Activated CD4-positive, alpha-beta T cell treated with anti-CD3 and anti-CD28 coated beads, Interleukin-2, Interleukin-6, amounts not matched to agents 100 ng/mL and 50 ng/mL, durations not matched to agents 16 hours and 8 hours (primary cell): ENCODE measurements around the gene RNASE12.
"Not testable (repeated sequence)": the region's sequence is repeated elsewhere in the genome, so short reads cannot be mapped to it uniquely, and the experiment has no call there.

Experiments
- DNase-seq: peaks from one replicate; pipeline ENCODE4 v3.0.0-alpha.2; 2020

Gene RNASE12

DNA sequence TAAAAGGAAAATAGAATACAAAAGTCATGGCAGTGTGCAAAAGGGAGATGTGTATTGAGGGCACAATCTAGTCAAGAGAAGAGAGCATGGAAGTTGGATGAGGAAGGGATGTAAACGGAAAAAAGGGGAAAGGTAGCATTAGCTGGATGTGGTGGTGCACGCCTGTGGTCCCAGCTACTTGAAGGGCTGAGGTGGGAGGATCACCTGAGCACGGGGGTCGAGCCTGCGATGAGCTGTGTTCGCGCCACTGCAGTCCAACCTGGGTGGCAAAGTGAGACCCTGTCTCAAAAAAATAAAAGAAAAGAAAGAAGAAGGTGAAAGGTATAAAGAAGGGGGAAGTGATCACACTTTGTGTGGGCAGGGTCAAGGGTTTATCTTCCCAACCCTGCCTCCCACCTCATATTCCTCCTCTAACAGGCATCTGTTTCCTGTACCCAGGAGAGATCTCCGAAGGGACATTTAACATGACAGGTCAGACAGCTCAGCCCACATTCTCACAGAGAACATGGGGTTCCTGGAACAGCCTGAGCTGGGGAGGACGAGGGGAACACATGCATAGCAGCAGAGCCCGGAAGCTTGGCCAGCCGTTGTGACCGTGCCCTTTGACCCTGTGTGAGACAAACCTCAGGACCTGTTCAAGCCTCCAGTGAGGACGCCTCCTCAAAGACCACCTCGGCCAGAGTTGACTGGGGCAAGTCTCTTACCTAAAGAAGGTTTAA is 12.2 kb downstream of the RNASE12 start:
- no peak for DNase-seq

DNA sequence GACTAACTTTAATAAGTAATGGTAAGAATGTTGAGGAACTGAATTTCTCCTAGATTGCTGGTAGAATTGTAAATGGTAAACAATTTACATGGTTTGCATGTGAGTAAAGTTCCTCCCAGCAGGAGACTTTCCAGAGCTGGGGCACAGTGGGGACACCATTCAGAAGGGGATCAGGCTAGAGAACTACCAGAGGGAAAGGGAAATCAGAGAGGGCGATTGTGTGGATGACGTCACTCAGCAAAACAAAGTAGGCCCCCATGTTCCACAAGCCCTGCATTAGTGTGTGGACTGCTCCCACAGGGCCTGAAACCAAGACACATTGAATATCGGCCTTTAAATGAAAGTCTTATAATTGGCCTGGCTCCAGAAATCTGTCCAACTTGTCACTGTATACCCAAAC is 12.9 kb downstream of the RNASE12 start:
- no peak for DNase-seq

DNA sequence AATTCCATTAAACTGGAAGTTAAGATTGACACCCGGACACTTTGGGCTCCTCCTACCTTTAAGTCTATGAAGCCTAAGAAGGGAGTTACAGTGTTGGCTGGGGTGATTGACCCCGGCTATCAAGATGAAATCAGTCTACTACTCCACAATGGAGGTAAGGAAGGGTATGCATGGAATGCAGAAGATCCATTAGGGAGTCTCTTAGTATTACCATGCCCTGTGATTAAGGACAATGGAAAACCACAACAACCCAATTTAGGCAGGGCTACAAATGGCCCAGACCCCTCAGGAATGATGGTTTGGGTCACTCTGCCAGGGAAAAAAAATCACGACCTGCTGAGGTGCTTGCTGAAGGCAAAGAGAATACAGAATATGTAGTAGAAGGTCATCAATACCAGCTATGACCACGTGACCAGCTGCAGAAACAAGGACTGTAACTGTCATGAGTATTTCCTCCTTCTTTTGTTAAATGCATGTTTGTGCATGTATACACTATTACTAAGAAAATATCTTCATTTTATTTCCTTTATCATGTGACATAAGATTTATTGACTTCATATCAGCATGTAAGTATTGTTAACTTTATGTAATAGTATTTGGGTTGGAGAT is 18.7 kb downstream of the RNASE12 start:
- DNase-seq: not testable (repeated sequence)

DNA sequence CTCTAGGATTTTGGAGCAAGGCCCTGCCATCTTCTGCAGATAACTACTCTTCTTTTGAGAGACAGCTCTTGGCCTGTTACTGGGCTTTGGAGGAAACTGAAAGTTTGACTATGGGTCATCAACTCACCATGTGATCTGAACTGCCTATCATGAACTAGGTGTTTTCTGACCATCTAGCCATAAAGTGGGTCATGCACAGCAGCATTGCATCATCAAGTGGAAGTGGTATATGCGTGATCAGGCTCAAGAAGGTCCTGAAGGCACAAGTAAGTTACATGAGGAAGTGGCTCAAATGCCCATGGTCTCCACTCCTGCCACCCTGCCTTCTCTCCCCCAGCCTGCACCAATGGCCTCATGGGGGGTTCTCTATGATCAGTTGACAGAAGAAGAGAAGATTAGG is 20.5 kb downstream of the RNASE12 start:
- not testable (repeated sequence) for DNase-seq

DNA sequence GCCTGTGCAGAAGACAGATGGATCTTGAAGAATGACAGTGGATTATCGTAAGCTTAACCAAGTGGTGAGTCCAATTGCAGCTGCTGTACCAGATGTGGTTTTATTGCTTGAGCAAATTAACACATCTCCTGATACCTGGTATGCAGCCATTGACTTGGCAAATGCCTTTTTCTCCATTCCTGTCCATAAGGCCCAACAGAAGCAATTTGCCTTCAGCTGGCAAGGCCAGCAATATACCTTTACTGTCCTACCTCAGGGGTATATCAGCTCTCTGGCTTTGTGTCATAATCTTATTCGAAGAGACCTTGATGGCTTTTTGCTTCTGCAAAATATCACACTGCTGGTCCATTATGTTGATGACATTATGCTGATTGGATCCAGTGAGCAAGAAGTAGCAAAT is 21.3 kb downstream of the RNASE12 start:
- not testable (repeated sequence) for DNase-seq

DNA sequence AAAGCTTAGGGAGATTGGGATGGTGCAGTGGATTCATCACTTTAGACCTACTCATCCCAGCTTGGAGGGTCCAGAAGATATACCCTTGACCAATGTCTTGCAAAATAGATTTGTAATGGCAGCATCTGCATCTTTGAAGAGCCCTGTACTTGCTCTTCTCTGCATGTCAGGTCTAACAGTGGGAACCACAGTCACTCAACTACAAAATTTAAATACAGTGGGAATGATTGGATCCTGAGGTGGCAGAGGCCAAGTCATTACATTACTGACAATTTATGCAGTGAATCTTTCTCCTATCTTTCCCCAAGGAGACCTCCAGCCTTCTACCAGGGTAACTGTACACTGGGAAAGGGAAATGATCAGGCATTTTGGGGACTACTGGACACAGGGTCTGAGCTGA is 22.1 kb downstream of the RNASE12 start:
- no peak for DNase-seq

DNA sequence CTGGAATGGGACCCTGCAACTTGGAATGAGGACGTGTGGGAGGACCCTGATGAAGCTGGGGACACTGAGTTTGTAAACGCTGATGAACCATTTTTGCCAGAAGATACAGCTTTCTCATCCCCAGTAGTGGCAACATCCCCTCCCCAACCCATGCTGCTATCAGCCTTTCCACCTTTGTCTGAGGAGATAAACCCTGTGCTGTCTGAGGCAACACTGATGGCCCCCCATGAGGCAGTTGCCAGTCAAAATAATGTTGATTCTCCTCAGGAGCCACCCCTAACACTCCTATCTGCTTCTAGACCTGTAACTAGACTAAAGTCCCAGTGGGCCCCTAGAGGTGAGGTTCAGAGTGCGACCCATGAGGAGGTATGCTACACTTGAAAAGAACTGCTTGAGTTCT is 22.8 kb downstream of the RNASE12 start:
- DNase-seq: no peak

DNA sequence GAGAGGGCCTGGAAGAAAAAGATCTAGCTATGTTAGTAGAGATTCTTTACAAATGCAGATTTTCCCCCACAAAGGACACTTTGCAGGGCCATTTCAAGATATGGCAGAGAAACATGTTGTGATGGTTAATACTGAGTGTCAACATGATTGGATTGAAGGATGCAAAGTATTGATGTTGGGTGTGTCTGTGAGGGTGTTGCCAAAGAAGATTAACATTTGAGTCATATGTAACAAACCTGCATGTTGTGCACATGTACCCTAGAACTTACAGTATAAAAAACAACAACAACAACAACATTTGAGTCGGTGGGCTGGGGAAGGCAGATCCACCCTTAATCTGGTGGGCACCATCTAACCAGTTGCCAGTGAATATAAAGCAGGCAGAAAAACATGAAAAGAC is 24.0 kb downstream of the RNASE12 start:
- DNase-seq: not testable (repeated sequence)

DNA sequence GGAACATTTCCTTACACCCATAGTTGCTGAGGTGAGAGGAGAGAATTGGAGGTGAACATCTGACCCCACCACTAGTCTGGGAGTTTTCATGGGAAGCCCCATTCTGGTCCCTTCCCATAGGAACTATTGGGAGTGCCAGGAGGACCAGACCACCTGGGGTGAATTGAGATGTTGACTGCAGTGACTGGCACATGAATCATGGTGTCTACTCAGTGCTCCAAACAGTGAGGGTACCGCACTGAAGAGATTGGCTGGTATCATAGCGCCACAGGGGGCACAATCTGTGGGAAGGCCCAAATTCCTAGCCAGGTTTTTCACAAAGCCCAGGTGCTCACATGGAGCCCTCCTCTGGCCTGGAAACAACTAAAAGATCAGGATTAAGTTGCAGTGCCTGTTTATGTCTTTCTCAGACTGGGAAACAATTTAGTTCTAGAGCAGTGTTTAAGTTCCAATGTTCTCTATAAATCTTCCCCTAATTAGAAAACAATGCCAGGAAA is 26.6 kb downstream of the RNASE12 start:
- no peak for DNase-seq

DNA sequence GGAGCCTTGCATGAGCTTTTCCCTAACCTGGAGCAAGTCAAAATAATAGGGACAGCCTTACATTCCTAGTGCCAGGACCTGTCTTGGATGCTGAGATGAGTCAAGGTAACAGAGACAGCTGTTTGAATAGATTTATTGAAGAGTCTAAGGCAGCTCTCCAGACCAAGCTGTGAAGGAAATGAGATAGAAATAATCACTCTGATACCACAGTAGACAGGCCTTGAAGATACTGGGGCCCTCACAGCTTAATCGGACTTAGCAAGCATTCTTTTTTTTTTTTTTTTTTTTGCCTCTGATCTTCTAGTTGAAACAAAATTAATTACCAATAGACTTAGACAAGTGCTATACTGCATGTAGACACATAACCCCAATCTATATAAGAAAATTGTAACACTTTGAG is 27.2 kb downstream of the RNASE12 start:
- DNase-seq: no peak

DNA sequence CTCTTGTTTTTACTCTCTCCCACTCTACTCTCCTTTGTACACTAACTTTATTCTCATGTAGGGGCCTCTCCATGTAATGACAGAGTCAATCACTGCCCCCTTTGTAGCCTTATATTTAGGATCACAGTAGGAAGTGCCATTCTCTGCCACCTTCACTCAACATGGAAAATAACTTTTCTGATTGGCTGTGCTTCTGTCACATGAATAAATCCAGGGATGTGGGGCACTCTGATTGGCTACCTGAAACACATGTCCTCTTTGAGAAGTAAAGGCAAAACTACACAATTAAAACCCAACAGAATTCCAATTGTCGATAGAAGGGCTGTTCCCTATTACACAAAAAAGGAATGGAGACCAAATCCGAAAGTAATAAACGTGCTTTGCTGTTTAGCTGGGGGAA is 30.2 kb downstream of the RNASE12 start, which contains the start of gene RNASE9:
RNASE9 (minus strand) TSS at position 87 of the 400 bp plus-strand sequence.
- DNase-seq: no peak

DNA sequence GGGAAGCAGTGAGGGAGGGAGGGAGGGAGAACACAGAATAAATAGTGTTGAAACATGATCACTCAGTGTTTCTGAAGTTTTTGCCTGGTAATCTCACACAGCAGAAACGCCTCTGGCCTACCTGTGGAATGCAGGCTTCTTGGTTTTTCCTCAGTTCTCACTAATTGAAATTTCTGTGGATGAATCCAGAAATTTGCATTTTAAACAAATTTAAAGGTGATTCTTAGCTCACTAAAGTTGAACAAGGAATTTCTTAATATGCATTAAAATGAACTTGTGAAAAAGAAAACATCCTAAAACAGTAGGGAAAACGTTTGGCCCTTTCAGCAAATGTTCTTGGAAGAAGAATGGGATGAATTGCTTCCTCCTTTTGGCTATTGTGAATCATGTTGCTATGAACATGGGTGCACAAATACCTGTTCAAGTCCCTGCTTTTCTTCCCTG is 31.7 kb downstream of the RNASE12 start:
- DNase-seq: no peak

DNA sequence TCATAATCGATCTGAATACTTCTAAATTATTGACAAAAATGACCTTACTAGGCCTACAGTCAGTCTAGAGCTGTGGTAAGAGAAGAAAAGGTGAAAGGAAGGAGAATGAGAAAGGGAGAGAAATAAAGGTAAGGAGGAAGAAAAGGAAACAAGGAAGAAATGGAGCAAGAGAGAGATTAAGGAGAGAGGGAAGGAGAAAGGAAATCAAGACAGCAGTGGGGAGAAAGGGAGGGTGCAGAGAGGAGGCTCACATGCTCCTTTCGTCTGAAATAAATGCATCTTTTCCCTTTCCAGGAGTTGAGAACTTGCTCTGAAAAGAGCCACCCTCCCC is 34.0 kb downstream of the RNASE12 start:
- no peak for DNase-seq

DNA sequence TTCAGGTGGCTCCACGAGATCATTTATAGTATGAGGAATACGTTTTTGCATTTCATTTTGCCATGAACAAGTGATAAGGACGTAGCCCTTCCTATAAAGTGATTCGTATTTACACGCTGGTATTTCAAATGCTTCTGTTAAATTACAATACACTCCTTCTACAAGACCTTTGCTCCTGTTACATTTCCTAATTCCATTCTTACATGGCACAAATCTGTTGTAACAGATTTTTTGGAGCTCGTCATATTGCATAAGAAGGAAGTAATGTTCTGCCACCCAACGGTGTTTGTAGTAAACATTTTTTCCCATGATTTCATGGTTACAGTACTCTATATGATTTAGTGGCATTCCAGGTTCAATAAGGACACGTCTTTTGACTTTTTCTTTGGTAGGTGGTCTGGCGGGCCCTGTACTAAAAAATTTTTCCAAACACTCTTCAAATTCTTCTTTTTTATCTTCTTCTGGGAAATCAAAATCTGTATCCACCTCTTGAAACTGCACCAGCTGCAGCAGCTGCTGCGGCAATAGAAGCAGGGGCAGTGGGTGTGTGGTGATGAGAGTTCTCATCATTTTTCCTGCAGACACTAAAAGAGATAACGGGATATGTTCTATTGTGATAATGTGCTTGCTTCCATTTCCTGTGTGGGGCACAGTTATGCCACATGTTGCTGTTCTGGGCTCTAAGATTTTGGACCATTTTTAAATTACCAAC is 34.5 kb downstream of the RNASE12 start:
- no peak for DNase-seq

DNA sequence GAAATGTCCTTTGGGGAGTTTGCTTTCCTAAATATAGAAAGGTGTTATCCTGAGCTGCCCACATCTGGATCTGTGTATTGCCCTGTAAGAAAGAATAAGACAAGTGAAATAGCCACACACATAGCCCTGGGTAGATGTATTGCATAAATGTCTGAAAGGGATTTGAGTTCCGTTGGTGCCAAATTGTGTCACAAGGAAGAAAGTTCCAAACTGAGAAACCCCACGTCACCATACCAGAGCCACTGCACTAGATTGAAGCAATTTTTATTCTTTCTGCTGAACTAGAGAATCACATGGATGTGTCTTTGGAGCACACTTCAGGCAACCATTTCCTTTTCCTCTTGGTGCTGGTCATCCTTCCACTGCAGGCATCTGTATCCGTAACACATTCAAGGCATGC is 35.3 kb downstream of the RNASE12 start:
- no peak for DNase-seq

DNA sequence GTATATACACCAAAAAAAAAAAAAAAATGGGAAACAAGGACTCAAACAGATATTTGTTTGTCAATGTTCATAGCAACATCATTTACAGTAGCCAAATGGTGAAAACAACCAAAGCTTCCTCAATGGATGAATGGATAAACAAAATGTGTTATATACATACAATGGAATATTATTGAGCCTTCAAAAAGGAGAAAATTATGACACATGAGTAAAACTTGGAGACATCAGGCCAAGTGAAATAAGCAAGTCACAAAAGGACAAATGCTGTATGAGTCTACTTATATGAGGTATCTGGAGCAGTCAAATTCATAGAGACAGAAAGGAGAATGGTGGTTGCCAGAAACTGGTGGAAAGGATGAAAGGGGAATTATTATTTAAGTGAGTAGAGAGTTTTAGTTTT is 38.2 kb downstream of the RNASE12 start:
- no peak for DNase-seq

DNA sequence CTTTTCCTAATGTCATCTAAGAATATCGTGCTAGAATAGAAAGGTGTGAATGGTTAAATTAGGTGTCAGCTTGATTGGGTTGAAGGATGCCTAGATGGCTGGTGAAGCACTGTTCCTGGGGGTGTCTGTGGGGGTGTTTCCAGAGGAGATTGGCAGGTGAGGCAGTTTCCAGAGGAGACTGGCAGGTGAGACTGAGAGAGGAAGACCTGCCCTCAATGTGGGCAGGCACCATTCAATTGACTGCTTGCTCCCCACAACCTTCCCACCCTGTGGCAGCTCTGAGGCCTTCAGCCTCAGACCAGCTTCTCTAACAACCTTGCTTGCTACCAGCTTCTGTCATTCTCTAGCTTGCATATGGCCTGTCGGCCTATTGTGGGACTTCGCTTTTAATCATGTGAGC is 39.6 kb downstream of the RNASE12 start:
- no peak for DNase-seq

DNA sequence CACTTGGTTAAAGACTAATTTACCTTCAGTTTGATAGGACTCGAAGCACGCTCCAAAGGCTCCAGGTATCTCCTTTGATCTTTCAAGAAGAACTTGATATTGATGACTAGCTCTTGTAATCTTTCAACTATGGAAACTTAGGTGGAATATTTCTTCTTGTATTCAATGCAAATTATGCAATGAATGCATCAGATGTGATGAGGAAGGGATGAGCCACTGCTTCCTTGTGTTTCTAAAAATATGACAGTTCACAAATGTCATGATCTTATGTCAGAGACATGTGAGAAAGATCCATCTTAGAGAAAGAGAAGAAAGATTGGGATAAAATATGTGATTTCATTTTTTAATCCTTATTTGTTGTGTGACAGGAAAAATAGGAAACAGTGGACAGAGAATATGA is 40.2 kb downstream of the RNASE12 start:
- DNase-seq: no peak

DNA sequence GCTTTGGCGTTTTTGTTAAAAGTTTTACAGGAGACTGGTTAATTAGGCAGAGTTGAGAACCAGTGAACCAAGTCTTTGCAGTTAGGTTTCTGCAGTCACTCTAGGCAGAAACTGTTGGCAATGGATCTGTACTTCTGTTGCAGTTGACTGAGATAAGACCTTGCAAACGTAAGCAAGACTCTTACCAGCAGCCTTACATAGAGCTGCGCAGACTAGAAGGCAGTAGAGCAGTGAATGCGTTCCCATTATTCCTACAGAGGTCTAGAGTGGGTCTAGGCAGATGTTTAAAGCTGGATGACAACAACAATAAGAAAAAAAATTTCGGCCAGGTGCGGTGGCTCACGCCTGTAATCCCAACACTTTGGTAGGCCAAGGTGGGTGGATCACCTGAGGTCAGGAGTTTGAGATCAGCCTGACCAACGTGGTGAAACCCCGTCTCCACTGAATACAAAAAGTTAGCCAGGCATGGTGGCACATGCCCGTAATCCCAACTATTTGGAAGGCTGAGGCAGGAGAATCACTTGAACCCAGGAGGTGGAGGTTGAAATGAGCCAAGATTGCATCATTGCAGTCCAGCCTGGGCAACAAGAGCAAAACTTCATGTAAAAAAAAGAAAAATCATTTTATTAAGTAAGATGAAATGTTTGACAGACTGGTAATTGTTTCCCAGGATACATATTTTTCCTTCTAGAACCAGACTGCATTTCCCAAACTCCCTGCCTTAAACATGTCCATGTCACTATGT is 42.6 kb downstream of the RNASE12 start:
- no peak for DNase-seq

DNA sequence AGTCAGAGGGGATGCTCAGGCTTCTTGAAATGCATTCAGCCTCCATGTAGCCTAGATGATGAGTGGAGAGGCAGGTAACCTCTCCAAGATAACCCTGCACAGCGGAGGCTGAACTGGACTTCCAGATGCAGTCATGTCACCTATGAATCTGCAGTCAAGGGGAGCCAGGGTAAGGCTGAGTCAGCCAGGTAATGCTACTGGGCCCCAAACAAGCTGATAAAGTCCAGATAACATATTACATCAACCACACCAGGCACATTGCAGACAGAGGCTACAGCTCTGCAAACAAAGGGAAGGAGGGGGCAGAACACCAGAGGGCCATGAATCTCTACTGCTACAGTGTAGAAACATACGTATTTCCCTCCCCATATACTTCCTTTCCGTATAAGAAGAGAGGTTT is 44.3 kb downstream of the RNASE12 start:
- no peak for DNase-seq
